MM.1S (cell line): ENCODE data around the gene CCDC88A.

Source experiments
- EZH2phosphoT487 ChIP-seq: fragments of 300-600 bp; sonication (generic); IDR thresholded peaks from 2 replicates; pipeline ENCODE4 v1.6.1; 2018; ENCODE audit warnings: antibody characterized with exemption, low read length
- TF ChIP-seq, protein P1 (sequence below): fragments of 300-600 bp; sonication (generic); IDR thresholded peaks from 2 replicates; pipeline ENCODE4 v1.5.1; 2016; ENCODE audit warnings: antibody characterized with exemption, low read length, mixed read lengths

DNA sequence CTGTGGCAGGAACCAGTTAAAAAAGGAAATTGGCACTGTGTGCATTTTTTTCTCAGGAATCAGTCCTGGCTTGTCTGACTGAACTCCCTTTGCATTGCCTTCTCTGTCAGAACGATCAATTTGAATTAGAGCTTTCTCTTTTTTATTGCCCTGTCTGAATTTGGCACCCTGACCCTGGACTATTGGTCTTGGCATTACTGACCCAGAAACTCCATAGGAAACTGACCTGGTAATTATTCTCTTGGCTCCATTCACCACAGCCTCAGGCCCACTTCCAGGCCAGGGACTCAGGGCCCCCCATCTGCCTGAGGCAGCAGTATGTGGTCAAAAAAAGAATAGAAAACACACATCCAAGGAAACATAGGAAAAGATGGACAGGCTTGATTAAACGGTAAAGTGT lies 32.0 kb upstream of the CCDC88A start:
- TF ChIP-seq EZH2phosphoT487, result no peak
- TF ChIP-seq, protein P1, sequence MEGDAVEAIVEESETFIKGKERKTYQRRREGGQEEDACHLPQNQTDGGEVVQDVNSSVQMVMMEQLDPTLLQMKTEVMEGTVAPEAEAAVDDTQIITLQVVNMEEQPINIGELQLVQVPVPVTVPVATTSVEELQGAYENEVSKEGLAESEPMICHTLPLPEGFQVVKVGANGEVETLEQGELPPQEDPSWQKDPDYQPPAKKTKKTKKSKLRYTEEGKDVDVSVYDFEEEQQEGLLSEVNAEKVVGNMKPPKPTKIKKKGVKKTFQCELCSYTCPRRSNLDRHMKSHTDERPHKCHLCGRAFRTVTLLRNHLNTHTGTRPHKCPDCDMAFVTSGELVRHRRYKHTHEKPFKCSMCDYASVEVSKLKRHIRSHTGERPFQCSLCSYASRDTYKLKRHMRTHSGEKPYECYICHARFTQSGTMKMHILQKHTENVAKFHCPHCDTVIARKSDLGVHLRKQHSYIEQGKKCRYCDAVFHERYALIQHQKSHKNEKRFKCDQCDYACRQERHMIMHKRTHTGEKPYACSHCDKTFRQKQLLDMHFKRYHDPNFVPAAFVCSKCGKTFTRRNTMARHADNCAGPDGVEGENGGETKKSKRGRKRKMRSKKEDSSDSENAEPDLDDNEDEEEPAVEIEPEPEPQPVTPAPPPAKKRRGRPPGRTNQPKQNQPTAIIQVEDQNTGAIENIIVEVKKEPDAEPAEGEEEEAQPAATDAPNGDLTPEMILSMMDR, result no peak
